HFF-Myc (cell line): ENCODE measurements around the gene MST1.

Source experiments
- DNase-seq: peaks from one replicate; pipeline ENCODE4 v3.0.0-alpha.2; 2011; ENCODE audit warnings: low read depth; ENCODE audit errors: extremely low read depth
- H3K4me3 ChIP-seq: replicated peaks from 2 replicates; pipeline ENCODE4 v1.5.1; 2011; ENCODE audit warnings: low read depth, mild to moderate bottlenecking, control low read depth, low read length
- TF ChIP-seq, protein P1 (sequence below): IDR thresholded peaks from 2 replicates; pipeline ENCODE4 v1.5.1; 2012; ENCODE audit warnings: mild to moderate bottlenecking, low read depth, low read length, control low read depth; ENCODE audit errors: missing control alignments

MST1 gene

DNA sequence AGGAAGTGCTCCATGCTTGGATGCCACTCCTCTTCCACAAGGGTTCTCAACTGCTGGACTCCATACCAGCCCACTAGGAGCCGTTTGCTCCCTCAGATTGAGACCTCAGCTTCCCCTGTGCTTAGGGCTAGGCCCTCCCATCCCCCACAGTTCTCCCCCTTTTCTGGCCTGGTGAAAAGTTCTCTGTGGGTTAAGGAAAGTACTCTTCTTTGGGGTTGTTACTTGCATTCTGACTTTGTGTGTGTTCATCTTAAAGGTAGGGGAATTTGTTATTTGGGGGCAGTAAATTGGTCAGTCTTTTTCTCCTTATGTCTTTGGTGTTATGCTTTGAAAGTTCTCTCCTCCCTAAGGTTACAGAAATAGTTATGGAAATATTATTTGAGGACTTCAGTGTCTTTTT is 39.1 kb downstream of the MST1 start:
- TF ChIP-seq, protein P1, sequence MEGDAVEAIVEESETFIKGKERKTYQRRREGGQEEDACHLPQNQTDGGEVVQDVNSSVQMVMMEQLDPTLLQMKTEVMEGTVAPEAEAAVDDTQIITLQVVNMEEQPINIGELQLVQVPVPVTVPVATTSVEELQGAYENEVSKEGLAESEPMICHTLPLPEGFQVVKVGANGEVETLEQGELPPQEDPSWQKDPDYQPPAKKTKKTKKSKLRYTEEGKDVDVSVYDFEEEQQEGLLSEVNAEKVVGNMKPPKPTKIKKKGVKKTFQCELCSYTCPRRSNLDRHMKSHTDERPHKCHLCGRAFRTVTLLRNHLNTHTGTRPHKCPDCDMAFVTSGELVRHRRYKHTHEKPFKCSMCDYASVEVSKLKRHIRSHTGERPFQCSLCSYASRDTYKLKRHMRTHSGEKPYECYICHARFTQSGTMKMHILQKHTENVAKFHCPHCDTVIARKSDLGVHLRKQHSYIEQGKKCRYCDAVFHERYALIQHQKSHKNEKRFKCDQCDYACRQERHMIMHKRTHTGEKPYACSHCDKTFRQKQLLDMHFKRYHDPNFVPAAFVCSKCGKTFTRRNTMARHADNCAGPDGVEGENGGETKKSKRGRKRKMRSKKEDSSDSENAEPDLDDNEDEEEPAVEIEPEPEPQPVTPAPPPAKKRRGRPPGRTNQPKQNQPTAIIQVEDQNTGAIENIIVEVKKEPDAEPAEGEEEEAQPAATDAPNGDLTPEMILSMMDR, result no peak
- DNase-seq, result no peak
- H3K4me3 ChIP-seq, result no peak overlapping the region

DNA sequence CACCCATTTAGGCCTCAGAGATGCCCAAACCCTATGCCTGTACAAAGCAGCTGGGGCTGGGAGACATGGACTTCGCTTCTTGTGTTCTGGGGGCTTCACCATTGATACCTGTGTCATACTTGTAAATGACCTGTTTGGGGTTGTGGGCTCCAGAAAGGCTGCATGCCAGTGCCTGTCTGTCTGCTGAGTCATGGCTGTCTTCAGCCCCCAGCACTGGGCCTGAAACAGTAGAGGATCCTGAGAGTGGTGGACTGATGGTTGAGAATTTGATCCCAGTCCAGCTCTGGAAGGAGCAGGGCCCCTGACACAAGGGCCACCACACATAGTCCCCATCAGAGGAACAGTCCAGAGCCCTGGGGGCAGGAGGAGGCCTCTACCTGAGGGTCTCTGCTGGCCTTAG is 39.7 kb downstream of the MST1 start:
- no peak overlapping the region for H3K4me3 ChIP-seq
- DNase-seq, result no peak
- TF ChIP-seq, protein P1, result no peak

DNA sequence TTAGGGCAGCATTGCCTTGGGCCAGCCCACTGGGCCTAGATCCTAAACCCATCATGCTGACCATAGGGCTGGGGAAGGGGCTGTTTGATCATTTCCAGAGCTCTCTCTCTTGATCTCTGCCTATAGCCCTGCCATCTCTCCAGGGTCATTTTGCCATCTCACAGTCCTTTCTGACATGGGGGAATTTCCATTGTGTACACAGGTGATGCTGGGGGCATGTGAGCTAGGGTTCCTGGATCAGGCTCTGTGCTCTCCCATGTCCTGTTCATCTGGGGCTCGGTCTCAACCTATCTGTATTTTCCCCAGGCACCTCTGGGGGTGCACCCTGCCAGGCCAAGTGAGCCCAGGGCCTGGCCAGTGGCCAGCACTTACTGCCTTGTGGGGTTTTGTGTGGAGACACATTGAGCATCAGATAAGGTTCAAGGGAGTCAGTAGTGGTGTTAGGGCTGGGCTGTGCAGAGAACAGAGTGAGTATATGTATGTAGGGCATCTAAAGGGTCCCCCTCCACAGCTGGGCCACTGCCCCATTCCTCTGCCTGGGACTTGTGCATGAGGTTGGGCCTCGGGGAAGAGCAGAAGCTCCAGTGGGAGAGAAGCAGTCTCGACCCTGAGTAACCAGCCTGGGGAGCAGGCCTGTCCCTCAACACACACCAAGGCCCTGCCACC is 40.8 kb downstream of the MST1 start:
- no peak for DNase-seq
- H3K4me3 ChIP-seq, result no peak overlapping the region
- TF ChIP-seq, protein P1, result no peak

DNA sequence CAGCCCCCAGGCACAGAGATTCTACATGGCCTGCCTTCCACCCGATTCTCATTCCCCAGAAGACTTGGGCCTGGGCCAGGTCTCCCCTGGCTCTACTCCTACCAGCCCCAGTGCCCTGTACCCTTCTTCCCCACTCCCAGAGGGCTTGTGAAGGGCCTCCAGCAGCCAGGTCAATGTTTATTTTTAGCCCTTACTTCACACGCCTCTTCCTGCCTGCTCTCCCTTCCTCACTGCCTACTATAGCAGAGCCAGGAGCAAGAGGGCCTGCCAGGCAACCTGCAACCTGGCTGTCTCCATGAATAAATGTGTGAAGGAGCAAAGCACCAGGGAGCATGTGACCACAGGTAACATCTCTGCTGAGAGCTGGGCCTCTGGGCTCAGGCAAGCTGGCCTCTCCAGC is 41.5 kb downstream of the MST1 start:
- DNase-seq, result no peak
- H3K4me3 ChIP-seq, result no peak overlapping the region
- TF ChIP-seq, protein P1, result no peak

DNA sequence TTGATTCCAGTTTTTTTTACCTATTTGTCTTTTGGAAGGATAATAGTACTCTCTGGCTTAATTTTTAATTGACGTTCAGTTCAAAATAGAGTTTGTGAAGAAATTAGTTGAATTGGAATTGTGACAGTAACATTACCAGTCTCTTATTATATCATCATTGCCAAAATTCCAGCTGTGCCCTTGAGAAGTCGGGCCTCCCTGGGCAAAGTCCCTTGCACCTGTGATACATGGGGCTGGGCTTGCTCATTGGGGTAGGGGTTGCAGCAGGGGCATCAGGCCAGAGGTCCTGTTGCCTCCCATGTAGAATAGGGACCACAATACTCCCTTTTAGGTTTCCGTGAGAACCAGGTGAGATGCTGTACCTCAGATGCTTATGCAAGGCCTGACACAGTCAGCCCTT is 43.0 kb downstream of the MST1 start:
- TF ChIP-seq, protein P1, result no peak
- DNase-seq, result no peak
- no peak overlapping the region for H3K4me3 ChIP-seq

DNA sequence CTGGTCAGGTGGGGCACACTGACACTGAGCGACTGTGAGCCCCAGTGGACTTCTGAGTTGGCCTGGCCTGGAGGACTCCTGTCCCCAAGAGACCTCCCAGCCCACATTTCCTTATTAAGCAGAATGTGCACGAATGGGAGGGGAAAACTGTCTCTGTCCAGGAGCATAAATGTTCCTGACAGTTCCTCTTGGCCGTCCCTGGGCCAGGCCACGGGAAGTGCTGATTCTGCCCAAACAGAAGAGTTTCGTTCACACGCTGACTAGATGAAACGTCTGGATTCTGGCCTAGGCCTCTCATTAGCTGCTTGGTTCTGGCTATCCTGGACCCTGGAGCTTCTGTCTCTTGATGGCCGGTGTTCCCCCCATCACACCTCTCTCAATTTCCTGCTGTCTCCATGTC is 44.6 kb downstream of the MST1 start:
- DNase-seq, result no peak
- H3K4me3 ChIP-seq, result no peak overlapping the region
- TF ChIP-seq, protein P1, result no peak

DNA sequence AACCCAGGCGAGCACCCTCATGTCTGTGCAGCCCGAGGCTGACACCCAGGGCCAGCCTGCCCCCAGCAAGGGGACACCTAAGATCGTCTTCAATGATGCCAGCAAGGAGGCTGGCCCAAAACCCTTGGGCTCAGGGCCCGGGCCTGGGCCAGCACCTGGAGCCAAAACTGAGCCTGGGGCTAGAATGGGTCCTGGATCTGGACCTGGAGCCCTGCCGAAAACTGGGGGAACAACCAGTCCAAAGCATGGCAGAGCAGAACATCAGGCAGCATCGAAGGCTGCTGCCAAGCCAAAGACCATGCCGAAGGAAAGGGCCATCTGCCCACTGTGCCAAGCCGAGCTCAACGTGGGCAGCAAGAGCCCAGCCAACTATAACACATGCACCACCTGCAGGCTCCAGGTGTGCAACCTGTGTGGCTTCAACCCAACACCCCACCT is 46.5 kb downstream of the MST1 start:
- H3K4me3 ChIP-seq, result no peak overlapping the region
- no peak for DNase-seq
- TF ChIP-seq, protein P1, result no peak
